Endometrium (tissue), 2 donors: Measurements from ENCODE around the gene TSKU.
"Not testable (repeated sequence)": the region's sequence is repeated elsewhere in the genome, so short reads cannot be mapped to it uniquely, and the experiment has no call there.

Experiments used
- FAIRE-seq: peaks from 2 replicates; lab custom pipeline; 2012; peaks lifted over from hg19 to GRCh38; lab: Jason Lieb, UNC
- donor health status: control.
- donor health status: control.

TSKU gene

DNA sequence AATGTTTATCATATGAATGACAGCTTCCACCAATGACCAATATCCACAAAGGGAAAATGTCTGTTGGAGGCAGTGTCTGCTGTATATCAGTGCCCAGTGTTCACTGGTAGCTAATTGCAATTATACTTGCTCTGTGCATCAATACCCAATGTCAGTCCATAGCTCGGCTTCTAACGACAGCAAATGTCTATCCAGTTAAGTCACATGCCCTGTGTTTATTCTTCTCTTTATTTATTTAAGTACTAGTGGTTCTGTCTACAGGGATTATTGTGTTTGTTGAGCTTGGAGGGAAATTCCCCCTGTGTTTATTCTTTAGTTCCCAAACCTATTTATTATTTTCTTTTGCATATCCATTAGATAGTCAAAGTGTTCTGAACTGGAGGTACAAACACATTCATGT lies 18.6 kb downstream of the TSKU start:
- FAIRE-seq, result no peak

DNA sequence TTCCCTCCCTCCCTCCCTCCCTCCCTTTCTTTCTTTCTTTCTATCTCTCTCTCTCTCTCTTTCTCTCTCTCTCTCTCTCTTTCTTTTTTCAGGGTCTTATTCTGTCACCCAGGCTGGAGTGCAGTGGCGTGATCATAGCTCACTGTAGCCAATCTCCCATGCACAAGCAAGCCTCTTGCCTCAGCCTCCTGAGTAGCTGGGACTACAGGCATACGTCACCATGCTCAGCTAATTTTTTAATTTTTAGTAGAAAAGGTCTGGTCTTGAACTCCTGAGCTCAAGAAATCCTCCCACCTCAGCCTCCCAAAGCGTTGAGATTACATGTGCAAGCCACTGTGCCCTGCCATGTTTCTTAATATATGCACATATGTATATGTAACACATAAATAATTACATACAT lies 19.0 kb downstream of the TSKU start:
- FAIRE-seq, result no peak

DNA sequence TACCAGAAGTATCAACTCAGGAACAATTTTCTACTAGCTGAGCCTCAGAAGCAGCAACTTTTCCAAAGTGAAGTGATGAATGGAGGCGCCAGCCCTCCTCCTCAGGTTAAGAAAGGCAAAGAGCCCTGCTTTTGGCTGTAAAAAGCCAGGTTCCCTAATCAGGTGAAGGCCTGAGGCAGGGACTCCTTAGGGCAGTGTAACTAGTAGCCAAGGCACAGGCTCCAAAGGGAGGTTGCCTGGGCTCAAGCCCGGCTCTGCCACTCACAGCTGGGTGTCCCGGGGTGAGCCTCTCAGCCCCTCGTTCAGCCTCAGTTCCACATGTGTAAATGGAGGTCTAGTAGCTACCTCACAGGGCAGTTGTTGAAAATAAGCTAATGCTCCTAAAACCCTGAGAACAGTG lies 19.5 kb downstream of the TSKU start:
- no peak for FAIRE-seq

DNA sequence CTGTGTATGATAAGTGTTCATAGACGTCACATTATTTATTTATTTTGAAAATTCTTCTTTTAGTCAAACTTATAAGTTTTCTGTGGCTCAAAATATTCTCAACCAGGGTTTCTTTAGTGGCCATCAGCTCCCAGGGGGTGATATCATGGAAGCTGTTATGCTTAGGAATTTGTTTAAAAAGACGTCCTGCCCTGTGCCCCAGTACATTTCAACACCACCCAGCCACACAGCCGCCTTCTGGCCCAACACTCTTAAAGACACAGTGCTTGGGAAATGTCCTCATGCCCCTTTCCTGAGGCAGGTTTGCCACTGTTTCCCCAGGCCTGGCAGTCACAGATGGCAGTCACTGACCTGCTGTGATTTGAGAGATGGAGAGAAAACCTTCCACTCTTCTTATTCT lies 19.9 kb downstream of the TSKU start:
- FAIRE-seq, result no peak

DNA sequence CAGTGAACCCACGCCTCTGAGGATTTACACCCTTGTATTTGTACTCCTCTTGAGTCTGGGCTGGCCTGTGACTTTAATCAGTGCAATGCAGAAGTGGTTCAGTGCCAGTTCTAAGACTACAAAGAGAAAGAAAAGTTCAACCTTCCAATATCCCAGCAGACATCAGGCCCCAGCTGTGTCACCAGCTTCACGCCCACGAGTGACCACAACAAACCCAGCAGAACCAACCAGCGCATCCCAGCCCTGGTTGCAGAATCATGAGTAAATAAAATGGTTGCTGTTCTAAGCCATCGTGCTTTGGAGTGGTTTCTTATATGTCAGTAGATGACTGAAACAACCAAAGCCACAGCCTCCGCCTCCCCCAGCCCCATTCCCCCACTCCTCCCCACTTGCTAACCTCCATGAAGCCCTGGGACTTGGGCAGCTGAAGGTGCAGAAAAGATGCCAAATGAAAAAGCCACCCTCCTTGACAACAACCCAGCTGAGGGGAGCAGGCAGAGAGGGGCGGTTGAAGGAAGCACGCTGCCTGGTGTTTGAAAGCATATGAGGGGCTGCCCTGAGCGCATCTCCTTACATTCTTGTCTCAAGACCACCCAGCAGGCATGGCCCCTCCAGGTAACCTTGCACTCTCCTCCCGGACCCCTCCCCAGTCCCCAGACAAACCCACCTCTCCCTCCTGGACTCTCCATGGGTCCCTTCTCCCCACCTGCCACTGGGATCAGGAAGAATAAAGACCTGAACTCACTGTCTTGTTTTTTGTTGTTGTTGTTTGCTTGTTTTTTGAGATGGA lies 20.9 kb downstream of the TSKU start:
- no peak for FAIRE-seq

DNA sequence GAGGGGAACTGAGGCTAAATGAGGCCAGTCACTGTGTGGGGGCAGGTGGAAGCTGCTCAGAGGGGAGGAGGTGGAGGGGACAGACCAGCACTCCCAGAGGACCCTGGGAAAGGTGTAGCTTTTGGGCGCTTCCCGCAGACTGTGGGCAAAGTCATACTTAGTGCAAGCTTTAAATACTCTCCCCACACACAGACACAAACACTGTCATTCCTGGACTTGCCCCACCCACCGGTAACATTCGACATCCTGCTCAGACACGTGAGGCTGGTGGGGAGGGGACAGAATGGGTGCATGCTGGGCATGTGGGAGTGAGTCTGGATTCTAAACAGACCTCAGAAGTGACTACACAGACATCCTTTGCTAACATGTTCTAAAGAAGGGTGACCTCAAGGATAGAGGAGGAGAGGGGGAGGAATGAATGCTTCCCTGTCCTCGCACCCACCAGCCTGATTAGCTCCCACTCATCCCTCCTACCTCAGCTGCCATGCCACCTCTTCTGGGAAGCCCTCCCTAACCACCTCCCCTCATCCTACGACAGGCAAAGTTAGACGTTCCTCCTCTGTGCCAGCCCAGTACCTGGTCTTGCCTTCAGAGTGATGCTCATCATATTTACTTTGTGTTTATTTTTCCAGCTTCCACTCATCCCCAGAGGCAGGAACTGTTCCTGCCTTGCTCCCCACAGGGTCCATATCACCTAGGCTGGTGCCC lies 22.2 kb downstream of the TSKU start:
- no peak for FAIRE-seq

DNA sequence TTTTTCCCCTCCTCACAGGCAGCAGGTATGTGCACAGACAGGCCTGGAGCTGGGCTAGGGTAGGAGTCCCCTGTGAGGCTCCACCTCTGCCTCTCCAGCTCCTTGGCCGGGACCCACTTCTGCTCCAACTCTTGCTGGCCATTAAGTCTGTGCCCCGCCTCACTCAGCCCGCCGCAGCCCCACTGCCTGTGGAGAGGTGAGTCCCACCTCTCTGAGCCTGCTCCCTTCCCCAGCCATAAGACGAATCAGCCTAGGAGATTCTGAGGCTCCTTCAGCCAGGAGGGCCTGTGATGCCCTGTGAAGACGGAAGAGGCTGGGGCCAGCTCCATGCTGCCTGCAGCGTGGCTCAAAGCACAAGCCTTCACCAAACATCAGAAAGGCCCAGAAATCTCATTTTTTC lies 23.0 kb downstream of the TSKU start:
- no peak for FAIRE-seq

DNA sequence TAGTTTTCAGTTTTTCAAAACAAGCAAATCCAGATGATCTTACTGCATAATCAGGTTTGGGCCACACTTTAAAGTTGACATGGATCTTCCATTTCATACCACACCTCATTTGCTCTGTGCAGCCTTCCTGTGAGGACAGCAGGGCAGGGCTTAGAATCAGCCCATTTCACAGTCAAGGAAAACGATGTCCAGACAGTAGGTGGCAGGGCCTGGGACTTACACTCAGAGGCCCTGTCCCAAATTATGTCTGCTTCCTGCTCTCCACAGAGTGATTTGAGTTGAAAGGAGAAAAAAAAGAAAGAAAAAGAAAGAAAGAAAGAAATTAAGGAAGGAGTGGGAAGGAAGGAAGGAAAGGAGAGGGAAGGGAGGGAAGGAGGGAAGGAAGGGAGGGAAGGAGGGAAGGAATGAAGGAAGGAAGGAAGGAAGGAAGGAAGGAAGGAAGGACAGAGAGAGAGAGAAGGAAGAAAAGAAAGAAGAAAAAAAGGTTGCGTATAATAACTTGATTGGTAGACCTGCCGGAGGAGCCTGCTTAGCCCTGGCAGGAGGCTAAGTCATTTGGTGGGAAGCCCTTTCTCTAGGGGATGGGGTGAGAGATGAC lies 23.6 kb downstream of the TSKU start:
- no peak for FAIRE-seq

DNA sequence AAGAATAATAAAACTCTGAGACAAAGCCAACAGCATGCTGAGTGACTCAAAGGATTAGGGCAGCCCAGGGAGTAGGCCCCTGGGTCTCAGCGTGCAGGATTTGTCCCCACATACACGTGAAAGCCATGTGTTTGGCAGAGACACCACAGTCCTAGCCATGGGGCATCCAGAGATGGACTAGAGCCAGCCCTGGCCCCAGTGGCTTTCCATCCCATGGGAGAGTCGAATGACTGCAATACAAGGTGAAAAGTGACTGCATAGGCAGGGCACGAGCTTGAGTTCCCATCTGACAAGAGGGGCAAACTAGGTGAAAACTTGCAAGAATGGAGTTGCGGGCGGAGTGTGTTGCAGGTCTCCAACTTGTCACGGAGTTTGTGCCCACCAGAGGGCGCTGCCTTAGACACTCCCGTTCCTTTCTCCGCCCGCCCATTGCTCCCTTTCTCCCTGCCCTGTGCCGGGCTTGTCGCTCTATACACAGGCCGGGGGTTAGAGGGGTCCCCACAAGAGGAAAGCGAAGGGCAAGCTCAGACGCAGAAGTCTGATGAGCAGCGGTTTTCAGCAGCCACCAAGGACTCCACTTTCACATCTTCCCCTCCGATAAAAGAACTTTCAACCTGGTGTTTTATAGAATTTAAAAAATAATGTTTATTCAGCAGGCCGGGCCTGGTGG lies 24.2 kb downstream of the TSKU start:
- FAIRE-seq, result no peak

DNA sequence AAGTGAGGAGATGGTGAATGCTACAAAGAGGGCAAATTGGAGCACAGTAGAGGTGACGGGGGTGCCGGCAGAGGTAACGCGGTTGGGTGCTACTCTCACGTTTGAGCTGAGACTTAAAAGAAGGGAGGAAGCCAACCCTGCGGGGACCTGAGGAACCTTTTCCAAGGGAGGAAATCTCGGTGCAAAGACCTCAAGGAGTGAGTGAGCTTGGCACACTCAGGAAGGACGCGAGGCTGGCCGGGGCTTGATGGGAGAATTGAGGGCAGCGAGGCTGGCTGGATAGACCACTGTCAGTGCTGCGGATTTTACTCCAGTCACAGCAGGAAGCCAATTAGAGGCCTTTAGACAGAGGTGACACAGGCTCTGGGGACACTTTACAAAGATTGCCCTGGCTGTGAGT lies 25.0 kb downstream of the TSKU start:
- no peak for FAIRE-seq

DNA sequence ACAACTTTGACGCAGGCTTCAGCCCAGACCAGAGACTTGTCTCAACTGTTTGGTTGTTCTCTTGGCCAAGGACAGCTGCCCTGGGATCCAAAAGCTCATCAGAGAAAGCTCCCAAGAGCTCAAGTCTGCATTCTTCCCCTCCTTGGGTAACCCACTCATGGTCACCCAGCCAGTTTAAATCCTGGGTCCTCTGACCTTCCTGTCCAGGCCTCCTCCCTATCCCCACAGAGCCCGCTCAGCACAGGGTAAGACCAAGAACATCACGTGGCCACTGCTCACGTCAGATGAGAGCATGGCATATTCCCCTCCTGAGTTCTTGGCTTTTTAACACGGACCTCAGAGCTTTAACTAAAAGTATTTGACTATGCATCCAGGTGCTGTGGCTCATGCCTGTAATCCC lies 25.8 kb downstream of the TSKU start:
- FAIRE-seq, result no peak

DNA sequence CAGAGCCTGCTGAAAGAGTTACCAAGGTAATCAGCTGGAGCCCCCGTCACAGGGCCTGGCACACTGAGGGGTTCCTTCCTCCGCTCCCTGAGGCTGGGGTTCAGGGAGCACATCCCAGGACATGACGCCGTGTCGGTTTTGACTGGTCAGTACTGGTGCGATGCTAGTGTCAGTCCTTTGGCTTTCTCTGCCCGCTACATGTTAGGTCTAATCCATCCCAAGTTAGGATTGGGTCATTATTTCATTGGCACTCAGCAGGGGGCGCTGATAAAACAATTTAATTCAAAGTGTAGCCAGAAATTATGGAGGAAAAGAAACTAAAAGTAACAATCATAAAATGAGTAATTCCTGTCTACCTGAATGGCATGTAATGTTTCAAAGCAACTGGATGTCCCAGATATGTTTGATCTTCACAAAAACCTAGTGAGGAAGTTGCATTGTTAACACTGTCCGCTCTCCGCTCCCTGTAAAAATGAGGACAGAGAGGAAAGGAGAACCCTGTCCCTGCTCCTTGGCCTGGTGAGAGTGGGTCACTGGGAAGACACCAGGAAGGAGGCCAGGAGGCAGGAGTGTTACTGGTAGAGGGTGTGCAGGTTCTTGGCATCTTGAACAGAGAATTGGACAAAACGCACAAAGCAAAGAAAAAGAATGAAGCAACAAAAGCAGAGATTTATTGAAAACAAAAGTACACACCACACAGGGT lies 27.1 kb downstream of the TSKU start:
- FAIRE-seq, result no peak

DNA sequence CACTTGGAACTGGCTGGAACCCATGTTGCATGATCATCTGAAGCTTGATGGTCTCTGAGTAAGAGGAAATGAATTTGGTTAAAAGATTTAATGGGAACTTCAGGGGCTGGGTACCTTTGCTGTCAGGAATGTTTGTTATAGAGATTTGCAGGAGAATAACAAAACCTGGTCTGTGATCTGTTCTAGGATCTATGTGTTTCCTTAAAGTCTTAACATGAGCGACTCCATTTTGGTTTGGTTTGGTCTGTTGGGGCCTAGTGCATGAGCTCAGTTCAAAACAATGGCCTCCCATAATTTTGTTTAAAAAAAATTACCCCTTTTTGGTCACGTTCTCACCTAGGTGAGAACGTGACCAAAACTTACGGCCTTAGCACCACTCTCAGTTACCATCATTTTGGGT lies 28.1 kb downstream of the TSKU start:
- FAIRE-seq, result no peak

DNA sequence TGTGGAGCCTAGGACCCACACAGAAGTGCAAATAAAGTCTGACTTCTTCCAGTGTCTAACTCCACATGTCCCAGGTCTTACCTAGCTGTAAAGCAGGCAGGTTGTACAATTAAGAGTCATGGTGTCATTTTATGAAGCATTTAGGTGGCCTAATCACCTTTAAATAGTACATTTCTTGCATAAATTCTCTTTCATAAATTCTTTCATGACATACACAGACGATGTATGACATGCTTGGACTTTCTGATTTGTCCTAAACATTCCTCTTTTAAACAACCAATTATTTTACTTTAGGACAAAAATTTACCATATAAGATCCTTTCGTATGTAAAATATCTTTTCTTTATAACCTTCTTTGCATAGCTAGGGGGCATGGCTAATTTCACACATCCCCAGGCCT lies 31.3 kb downstream of the TSKU start:
- no peak for FAIRE-seq

DNA sequence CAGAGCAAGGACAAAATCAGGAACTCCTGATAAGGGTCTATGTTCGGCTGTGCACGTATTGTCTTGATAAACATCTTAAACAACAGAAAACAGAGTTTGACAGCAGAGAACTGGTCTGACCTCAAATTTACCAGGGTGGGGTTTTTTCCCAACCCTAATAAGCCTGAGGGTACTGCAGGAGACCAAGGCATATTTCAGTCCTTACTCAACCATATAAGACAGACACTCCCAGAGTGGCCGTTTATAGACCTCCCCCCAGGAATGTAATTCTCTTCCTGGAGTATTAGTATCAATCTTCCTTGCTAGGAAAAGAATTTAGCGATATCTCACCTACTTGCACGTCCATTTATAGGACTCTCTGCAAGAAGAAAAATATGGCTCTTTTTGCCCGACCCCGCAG lies 32.5 kb downstream of the TSKU start:
- FAIRE-seq, result not testable (repeated sequence)

DNA sequence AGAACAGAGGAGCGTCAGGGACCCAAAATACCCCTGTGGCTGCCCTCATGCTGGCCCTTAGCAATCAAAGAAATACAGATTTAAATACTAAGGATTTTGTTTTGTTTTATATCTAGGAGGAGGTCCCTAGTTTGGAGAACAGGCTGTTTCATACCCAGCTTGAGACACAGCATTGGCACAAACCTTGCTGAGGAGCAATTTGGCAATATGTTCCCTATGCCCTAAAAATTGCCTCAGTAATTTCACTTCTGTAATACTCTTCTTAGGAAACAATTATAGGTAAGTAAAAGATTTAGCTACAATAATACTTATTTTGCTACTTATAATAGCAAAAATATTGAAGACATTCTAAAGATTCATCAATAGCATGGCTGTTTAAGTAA lies 37.0 kb downstream of the TSKU start:
- no peak for FAIRE-seq

DNA sequence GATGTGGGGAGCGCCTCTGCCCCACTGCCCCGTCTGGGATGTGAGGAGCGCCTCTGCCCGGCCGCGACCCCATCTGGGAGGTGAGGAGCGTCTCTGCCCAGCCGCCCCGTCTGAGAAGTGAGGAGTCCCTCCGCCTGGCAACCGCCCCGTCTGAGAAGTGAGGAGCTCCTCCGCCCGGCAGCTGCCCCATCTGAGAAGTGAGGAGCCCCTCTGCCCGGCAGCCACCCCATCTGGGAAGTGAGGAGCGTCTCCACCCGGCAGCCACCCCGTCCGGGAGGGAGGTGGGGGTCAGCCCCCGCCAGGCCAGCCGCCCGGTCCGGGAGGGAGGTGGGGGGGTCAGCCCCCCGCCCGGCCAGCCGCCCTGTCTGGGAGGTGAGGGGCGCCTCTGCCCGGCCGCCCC lies 38.2 kb downstream of the TSKU start:
- FAIRE-seq, result not testable (repeated sequence)

DNA sequence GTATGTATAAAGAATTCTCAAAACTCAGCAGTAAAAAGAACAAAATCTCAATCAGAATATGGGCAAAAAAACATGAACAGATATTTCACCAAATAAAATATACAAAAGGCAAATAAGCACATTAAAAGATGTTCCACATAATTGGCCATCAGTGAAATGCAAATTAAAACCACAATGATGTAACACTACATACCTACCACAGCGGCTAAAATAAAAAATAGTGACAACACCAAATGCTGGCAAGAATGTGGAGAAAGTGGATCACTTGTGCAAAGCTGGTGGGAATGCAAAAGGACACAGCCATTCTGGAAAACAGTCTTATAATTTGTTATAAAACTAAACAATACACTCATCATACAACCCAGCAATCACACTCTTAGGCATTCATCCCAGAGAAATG lies 39.2 kb downstream of the TSKU start:
- FAIRE-seq, result no peak

DNA sequence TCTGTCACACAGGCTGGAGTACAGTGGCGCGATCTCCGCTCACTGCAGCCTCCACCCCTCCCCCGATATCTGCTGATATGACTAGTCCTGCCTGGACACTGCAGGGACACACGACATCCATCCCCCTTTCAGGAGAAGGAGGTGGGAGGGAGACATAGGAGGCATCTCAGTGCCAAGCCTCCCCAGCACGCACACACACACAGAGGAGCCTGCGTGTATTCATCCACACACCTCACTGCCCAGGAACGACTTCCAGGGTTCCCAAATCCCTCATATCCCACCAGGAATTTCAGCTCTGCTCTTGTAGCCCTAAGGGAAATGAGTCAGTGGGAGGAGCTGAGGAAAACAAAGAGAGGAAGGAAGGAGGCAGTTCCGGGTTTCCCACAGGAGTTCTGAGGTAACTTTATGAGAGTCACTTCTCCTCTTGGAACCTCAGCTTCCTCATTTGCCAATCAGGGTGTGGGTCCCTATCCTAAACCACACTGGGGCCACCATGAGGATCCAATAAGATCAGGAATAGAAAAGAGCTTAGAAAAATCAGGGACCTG lies 40.4 kb downstream of the TSKU start:
- FAIRE-seq, result no peak

DNA sequence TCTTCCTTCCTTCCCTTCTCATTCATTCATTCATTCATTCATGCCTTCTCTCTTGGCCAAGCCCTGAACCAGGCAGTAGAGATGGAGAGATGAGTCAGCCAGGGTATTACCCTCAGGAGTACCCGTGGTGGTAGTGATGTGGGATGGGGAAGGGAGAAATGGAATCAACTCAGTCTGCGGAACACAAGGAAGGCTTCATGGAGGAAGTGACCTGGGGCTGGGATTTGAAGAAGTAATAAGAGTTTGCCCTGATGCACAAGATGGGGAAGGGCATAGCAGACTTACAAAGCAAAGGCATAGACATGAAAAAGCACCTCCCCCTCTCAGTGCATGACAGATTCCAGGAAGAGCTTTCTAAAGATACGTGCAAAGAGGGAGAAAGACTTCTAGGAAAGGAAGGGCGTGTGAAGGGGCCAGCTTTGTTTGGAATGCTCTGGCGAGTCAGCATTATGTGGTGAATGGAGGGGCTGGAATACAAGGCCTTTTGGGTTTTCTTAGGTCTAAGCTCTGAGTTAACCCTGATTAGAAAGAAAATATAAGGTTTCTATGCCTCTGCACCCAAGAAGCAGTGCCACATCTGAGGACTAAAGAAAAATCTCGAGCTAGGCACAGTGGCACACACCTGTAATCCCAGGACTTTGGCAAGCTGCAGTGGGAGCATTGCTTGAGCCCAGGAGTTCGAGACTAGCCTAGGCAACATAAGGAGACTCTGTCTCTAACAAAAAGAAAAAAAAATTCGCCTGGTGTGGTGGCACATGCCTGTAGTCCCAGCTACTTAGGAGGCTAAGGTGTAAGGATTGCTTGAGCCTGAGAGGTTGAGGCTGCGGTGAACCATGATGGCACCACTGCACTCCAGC lies 41.2 kb downstream of the TSKU start:
- FAIRE-seq, result no peak
